PFSK-1 (cell line): ENCODE measurements around the gene EEF1AKMT4.

Experiments
- FOXP2 ChIP-seq: optimal IDR thresholded peaks from 2 replicates; pipeline ENCODE3; 2011; ENCODE audit warnings: borderline replicate concordance, control low read depth, inconsistent platforms; ENCODE audit not compliant: insufficient read depth; ENCODE audit errors: extremely low read length, extremely low read depth
- POLR2AphosphoS5 ChIP-seq: IDR thresholded peaks from 2 replicates; pipeline ENCODE4 v1.6.1; 2012; ENCODE audit warnings: low read depth, mild to moderate bottlenecking, control low read depth, low read length, moderate library complexity
- REST ChIP-seq, 2 experiments: IDR thresholded peaks; 2 replicates each; pipeline versions ENCODE4 v1.6.1 to v1.8.0; 2011 to 2012; ENCODE audit warnings: low read depth in 2 of 2, low read length in 2 of 2, control low read depth in 1 of 2, inconsistent platforms in 1 of 2, mild to moderate bottlenecking in 1 of 2, moderate library complexity in 1 of 2; ENCODE audit not compliant: insufficient read depth in 1 of 2
- SIN3A ChIP-seq: IDR thresholded peaks from 2 replicates; pipeline ENCODE4 v1.6.1; 2012; ENCODE audit warnings: mild to moderate bottlenecking, low read length, moderate library complexity, borderline replicate concordance; ENCODE audit not compliant: insufficient read depth
- TAF1 ChIP-seq: IDR thresholded peaks from 2 replicates; pipeline ENCODE4 v1.6.1; 2012; ENCODE audit warnings: low read length, control low read depth, borderline replicate concordance; ENCODE audit not compliant: insufficient read depth

GRCh38 chr3:184275961-184276910, 26.8 kb downstream of the EEF1AKMT4 start, which contains the start of gene ECE2:
- TF ChIP-seq POLR2AphosphoS5 (no peak), TAF1 (no peak), REST (IDR thresholded peaks at IDR 0.05; ENCODE audit: insufficient read depth in 1 of 2, low read depth in 2 of 2, low read length in 2 of 2) (no peak), SIN3A (no peak), FOXP2 (no peak)
